DMS79 treated with DMSO at 0.1 percent for 48 hours (cell line): Measurements from ENCODE around the gene CHKB.
"Not testable (repeated sequence)": the region's sequence is repeated elsewhere in the genome, so short reads cannot be mapped to it uniquely, and the experiment has no call there.

ENCODE experiments used
- DNase-seq: peaks from one replicate; lab custom pipeline; 2025; lab: John Stamatoyannopoulos, UW

The CHKB gene

GRCh38 chr22:50547263-50547985, 35.2 kb downstream of the CHKB start:
- DNase-seq = no peak

DNA sequence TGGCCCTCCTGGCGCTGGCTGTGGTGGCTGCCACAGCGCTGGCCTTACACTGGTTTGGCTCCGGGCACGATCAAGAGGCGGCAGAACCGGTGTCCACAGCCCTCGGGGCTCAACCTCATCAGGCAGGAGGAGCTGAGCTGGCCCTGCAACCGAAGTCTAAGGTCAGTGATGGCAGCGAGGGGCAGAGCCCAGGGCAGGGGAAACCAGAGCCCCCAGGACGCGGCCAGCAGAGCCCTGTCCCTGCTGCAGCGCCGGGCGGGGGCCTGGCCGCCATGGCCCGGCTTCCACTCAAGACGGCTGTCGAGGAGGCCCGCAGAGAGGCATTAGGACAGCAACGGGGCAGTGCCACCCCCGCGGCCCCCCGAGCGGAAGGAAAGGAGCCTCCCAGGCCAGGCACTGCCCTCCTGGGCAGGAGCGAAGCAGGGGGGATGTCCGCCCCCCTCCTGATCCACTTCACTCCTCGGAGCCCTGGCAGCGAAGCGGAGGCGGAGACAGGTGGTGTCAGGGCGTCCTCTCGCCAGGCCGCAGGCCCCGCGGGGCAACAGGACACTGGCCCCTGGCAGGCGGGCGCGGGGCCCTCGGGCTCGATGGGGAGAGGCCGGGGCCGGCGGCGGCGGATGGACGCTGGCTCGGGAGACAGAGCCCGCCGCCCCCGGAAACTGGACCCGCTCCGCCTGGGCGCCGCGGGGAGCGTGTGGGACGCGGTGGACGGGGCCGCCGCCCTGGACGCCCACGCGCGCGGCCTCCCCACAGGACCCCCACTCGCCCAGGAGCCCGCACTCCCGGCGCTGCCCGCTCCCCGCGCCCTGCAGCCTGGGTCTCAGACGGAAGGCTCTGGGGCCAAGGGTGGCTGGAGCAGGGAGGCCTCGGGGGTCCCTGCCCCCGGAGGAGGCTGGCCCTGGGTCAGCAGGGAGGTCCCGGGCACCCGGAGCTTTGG, 36.1 kb downstream of the CHKB start:
- DNase-seq = no peak

DNA sequence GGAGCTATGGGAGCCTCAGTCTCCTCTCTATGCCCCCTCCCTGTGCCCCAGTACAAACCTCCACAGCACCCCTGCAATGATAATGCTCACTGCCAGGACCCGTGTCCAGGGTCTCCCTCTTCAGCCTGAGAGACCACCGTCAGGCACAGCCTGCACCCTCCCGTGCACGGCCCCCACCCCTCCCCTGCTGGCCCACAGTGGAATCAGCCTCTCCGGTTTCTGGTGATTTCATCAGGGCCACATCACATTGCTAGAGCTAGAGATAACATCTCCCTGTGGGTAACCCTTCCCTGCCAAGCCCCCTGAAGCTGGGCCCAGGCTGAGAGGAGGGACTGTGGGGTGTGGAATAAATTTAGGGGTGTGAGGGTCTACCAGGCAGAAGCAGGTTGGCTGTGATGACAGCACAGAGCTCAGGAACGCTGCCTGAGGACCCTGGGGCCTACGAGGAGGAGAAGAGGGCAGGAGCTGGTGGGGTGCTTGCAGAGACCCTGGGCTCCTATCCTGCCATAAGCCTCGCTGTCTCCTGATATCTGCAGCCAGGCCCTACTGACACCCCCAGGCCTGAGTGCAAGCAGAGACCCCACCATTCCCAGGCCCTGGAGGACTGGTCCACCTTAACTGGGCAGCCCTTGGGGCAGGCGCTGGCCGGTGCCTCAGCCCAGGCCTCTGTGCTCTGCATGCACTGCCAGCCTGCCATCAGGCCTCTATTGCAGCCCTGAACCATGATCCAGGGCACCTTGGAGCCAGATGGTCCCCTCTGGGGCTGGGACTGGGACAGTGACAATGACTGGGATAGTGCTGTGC, 36.9 kb downstream of the CHKB start, which contains the start of gene KLHDC7B:
Gene KLHDC7B (plus strand): TSS at position 378 of the 804 bp plus-strand sequence. CDS start 345 bp downstream, at position 723.
- no peak for DNase-seq

DNA sequence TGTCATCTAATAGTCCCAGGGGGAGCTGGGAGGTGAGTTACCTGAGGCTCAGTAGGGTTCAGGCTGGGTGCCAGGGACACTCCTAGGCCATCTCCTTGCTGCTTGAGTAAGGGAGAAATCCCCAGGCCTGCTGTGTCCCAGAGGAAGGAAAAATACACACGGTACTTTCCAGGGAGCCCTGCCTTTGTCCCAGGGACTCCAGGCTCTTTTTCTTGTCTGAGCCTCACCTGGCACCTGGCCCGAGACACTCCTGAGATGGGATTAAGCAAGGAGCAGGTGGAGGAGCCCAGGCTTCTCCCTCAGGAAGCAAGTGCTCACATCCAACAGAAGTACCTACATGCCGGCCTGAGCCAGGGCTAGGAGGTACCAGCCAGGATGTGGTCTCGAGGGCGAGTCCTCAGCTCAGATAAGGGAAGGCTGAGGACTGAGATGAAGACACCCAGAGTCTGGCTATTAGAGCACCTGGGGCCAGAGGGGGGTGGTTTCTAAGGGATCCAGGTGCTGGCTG, 37.8 kb downstream of the CHKB start:
- peak; percentile 58 for DNase-seq

GRCh38 chr22:50544078-50544745, 38.4 kb downstream of the CHKB start:
- peak; percentile 38 for DNase-seq

- DNase-seq = no peak
These were observed 40.2 kb downstream of the CHKB start for GRCh38 chr22:50542416-50542927.

DNA sequence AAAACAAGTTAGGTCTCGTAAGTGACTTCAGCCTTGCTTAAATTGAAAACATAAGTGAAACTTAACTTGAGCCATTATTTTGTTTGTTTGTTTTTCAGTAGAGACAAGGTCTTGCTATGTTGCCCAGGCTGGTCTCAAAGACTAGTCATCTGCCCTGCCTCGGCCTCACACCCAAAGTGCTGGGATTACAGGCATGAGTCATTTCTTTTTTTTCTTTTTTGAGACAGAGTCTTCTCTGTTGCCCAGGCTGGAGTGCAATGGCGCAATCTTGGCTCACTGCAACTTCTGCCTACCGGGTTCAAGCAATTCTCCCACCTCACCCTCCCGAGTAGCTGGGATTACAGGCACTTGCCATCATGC, 41.0 kb downstream of the CHKB start:
- DNase-seq = not testable (repeated sequence)

GRCh38 chr22:50540381-50540780, 42.3 kb downstream of the CHKB start:
- no peak for DNase-seq

GRCh38 chr22:50537765-50538164, 44.9 kb downstream of the CHKB start:
- no peak for DNase-seq

DNA sequence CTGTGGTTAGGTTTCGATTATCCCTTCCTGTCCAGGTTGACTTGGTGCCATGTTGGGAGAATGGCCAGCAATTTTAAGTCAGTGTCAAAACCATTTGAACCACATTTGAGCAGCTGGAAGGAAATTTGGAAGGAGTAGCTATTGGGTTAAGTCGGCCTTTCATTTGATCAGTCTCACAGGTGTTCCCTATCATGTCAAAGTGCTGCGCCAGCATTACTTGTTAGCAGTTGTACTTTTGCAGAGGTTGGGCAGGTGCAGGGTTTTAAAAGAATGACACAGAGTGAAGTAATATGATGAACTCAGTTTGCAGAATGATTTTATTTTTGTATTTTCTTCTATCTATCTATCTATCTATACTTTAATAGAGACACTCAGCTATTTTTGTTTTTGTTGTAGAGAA, 46.4 kb downstream of the CHKB start:
- DNase-seq = no peak

GRCh38 chr22:50535113-50535512, 47.5 kb downstream of the CHKB start:
- DNase-seq = no peak

GRCh38 chr22:50533856-50534711, 48.6 kb downstream of the CHKB start:
- not testable (repeated sequence) for DNase-seq

DNA sequence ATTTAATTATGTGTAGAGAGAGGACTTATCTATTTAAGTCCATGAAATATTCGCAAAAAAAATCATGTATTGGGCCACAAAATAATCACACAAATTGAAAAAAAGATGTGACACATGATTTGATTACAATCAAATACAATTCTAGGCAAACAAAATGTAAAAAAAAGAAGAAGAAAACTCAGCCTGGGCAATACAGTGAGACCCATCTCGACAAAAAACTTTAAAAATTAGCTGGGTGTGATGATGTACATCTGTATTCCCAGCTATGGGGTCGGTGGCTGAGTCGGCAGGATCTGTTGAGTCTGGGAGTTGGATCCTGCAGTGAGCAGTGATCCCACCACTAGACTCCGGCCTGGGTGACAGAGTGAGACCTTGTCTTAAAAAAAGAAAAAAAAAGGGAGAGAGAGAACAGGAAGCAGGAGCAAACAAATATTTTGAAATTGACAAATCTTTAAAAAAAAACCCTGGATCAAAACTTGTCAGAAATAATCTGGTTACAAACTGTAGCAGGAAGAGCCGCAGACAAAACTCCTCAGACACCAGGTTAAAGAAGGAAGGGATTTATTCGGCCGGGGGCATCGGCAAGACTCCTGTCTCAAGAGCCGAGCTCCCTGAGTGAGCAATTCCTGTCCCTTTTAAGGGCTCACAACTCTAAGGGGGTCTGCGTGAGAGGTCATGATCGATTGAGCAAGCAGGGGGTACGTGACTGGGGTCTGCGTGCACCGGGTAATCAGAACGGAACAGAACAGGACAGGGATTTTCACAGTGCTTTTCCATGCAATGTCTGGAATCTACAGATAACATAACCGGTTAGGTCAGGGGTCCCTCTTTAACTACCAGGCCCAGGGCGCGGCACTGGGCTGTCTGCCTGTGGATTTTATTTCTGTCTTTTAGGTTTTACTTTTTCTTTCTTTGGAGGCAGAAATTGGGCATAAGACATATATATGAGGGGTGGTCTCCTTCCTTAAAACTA, 49.5 kb downstream of the CHKB start:
- DNase-seq = no peak

DNA sequence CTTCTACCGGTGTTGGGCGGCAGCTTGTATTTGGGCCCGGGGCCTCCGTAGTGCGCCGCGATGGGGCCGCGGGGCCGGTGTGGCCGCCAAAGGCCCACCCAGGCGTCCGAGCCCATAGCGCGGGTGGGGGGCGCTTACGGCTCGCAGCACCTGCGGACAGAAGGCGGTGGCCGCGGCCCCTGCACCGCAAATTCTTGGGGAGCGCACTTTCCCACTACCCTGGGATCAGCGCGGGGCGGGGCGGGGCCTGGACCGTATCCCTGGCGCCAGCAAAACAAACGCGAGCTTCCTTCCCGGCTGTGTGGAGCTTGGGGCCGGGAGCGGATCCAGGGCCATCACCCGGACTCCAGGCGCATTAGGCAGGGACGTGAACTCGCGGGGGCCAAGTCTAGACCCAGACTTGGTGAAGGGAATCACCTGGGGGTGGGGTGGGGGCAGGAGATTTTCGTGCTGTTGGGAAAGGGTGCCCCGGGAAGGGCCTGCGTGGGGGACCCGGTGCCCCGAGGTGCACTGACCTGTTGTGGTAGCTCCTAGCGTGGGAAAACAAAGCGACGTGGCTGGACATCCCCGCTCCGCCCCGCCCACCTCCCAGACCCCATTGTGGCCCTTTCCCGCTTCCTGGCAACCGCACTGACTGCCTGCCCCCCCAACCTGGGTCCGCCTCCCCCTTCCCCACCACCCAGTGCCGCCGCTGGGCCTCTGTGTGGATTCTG, 50.5 kb downstream of the CHKB start:
- no peak for DNase-seq

- DNase-seq = peak; percentile 7
These were observed 51.1 kb downstream of the CHKB start for GRCh38 chr22:50531546-50531961.

- DNase-seq = peak; percentile 27
These were observed 51.6 kb downstream of the CHKB start for GRCh38 chr22:50530877-50531545.

GRCh38 chr22:50530580-50530876, 52.1 kb downstream of the CHKB start:
- DNase-seq = no peak
